RWPE1 (cell line): Measurements from ENCODE around the gene RUNDC3A.

Experiments used
- CTCF ChIA-PET: fragments of 350-600 bp; sonication (Branson Sonifier 250); formaldehyde crosslinking; extraction: SDS; loops from one replicate; lab custom pipeline; 2021; lab: Yijun Ruan, JAX
- POLR2A ChIA-PET: fragments of 400-600 bp; formaldehyde crosslinking; extraction: SDS; loops from one replicate; lab custom pipeline; 2020; ENCODE audit warnings: antibody characterized with exemption; ENCODE audit not compliant: low non-redundant PET; lab: Yijun Ruan, JAX
- DNase-seq: peaks from one replicate; pipeline ENCODE4 v3.0.0; 2012; ENCODE audit warnings: low spot score
- H3K27ac ChIP-seq: fragments of 450-650 bp; 2 replicates; pipeline ENCODE4 v1.5.1; 2017
- CTCF ChIP-seq: fragments of 450-650 bp; conservative IDR thresholded peaks from 2 replicates; pipeline ENCODE4 v1.5.1; 2017; ENCODE audit warnings: low read depth, mild to moderate bottlenecking

Gene RUNDC3A

GRCh38 chr17:44282264-44282663, 26.1 kb upstream of the RUNDC3A start:
- TF ChIP-seq CTCF: no peak
- POLR2A ChIA-PET: interaction anchor here (0.7 kb wide), 1 partner anchor 16 kb away, joined by 5 read pairs; no protein-coding TSS in a partner anchor

DNA sequence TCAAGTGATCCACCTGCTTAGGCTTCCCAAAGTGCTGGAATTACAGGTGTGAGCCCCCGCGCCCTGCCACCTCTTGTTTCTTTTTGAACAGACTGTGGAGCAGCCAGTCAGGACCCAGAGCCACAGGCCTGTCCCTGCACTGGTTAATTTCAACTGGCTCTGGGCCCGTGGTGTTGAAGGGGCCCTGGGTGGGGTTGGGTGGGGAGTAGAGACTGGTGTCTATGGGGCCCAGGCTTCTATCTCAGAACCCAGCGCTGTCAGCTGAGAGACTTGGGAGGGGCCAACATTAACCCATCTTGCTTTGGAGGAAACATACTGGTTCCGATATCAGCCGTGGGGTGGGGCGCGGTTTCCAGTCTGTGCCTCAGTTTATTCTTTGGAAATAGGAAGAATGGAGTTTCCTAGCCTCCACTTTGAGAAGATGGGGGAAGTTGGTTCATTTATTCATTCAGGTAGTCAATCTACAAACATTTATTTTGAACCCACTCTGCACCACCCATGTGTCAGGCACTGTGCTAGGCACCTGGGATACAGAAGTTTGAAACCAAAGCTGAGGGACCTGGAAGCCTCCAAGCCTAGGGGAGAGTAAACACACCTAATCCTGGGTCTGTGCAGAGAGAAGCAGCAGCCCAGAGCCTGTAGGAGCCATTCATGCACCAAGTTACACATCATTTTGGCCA, 24.9 kb upstream of the RUNDC3A start:
- TF ChIP-seq CTCF: no peak
- POLR2A ChIA-PET: no interaction called here
- CTCF ChIA-PET: no interaction called here
- DNase-seq: no peak
- no peak overlapping the region for H3K27ac ChIP-seq

More at GRCh38 chr17:44282264-44282663, 26.1 kb upstream of the RUNDC3A start:
- DNase-seq: no peak
- CTCF ChIA-PET: no interaction called here
- no peak overlapping the region for H3K27ac ChIP-seq

DNA sequence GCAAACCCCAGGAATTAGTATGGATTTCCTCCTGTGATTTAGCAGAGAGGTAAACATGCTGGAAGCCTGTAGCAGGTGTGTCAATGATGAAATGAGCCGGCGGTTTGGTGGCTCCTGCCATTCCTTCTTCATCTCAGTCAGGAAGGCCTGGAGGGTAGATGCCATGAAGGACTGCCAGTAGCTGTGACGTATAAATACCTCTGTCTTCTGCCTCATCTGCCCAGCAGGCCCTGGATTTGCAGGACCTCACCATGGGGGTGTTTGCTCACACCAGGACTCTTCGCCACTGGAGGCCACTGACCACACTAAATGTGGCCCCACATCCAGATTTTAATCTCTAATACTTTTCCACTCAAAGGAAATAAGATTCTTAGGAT, 24.4 kb upstream of the RUNDC3A start:
- ChIA-PET POLR2A (no interaction called here), CTCF (no interaction called here)
- no peak for TF ChIP-seq CTCF
- no peak for DNase-seq
- H3K27ac ChIP-seq: no peak overlapping the region

- no peak for TF ChIP-seq CTCF
- no peak overlapping the region for H3K27ac ChIP-seq
- ChIA-PET CTCF (no interaction called here), POLR2A (interaction anchor here (0.9 kb wide), 1 partner anchor 9 kb away, joined by 3 read pairs; no protein-coding TSS in a partner anchor)
- no peak for DNase-seq
Observed at GRCh38 chr17:44287651-44288050, 20.8 kb upstream of the RUNDC3A start.

- H3K27ac ChIP-seq: no peak overlapping the region
- no peak for TF ChIP-seq CTCF
- POLR2A ChIA-PET: interaction anchor here (0.6 kb wide), 1 partner anchor 33 kb away, joined by 4 read pairs; no protein-coding TSS in a partner anchor
- CTCF ChIA-PET: interaction anchor here (0.6 kb wide), 1 partner anchor 34 kb away, joined by 4 read pairs; no protein-coding TSS in a partner anchor
- DNase-seq: no peak
Observed at GRCh38 chr17:44293509-44294226, 14.7 kb upstream of the RUNDC3A start.

GRCh38 chr17:44297975-44298374, 10.4 kb upstream of the RUNDC3A start:
- DNase-seq: peak; percentile 58
- no peak overlapping the region for H3K27ac ChIP-seq
- POLR2A ChIA-PET: interaction anchor here (0.6 kb wide), 1 partner anchor 76 kb away, joined by 3 read pairs; no protein-coding TSS in a partner anchor
- CTCF ChIA-PET: no interaction called here
- no peak for TF ChIP-seq CTCF
